Measurements from ENCODE around the gene THTPA. TPM values are rescaled to one million over a fixed set of nuclear protein-coding genes. Genes with fewer than 3 reads are reported as not detected.

THTPA gene
- total RNA-seq, 4 donors from 2014 or later = 12.5 to 19.6 (median 16.7) TPM

- ATAC-seq (ENCODE audit: low FRiP score) (no peak), DNase-seq (ENCODE audit: low spot score) (no peak)
- no peak for TF ChIP-seq CTCF (IDR thresholded peaks at IDR 0.05)
These were observed 5.2 kb downstream of the THTPA start for GRCh38 chr14:23561259-23561658.

- DNase-seq (ENCODE audit: low spot score) = no peak
- no peak for ATAC-seq (ENCODE audit: low FRiP score)
- no peak for TF ChIP-seq CTCF (IDR thresholded peaks at IDR 0.05)
These were observed 6.1 kb downstream of the THTPA start for GRCh38 chr14:23561873-23562821.

GRCh38 chr14:23562822-23563472, 6.9 kb downstream of the THTPA start:
- ATAC-seq (ENCODE audit: low FRiP score) (no peak), DNase-seq (ENCODE audit: low spot score) (peak; percentile 44)
- peak in 2 of 3 donors; percentile 17 to 83 for TF ChIP-seq CTCF (IDR thresholded peaks at IDR 0.05)

GRCh38 chr14:23563473-23564180, 7.6 kb downstream of the THTPA start:
- DNase-seq (ENCODE audit: low spot score) = no peak

GRCh38 chr14:23564181-23564812, 8.2 kb downstream of the THTPA start:
- ATAC-seq (ENCODE audit: low FRiP score) (no peak), DNase-seq (ENCODE audit: low spot score) (no peak)
- TF ChIP-seq CTCF (IDR thresholded peaks at IDR 0.05) = no peak

More at GRCh38 chr14:23563473-23564180, 7.6 kb downstream of the THTPA start:
- TF ChIP-seq CTCF (IDR thresholded peaks at IDR 0.05) = no peak
- ATAC-seq (ENCODE audit: low FRiP score) = no peak

GRCh38 chr14:23564876-23565275, 8.8 kb downstream of the THTPA start:
- no peak for TF ChIP-seq CTCF (IDR thresholded peaks at IDR 0.05)
- DNase-seq (ENCODE audit: low spot score) (no peak), ATAC-seq (ENCODE audit: low FRiP score) (no peak)
